HG03378 (cell line): ENCODE results near the gene CLDND2.

Source experiments
- ATAC-seq: cut with Tn5 transposase; IDR thresholded peaks from one replicate; pipeline ENCODE4 v1.9.1; 2021; ENCODE audit warnings: mild to moderate bottlenecking, moderate library complexity; ENCODE audit not compliant: unreplicated experiment

The CLDND2 gene

DNA sequence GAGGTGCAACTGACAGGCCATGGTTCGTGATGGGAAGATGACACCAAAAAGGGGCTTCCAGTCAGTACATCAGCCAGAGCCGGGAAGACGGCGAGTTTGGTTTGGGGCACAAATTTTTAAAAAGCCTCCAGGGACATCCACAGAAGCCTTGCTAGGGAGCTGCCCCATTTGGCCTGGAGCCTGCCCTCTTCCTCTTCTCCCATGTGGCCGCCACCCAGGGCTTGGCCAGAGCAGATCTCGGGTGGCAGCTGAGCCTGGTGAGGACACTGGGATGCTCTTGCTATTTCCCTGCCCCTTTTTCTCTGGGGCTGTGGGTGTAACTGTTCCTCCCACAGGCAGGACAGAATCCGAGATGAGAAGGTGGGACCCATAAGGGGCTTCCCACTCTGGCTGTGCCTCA, 10.9 kb downstream of the CLDND2 start:
- ATAC-seq = no peak

DNA sequence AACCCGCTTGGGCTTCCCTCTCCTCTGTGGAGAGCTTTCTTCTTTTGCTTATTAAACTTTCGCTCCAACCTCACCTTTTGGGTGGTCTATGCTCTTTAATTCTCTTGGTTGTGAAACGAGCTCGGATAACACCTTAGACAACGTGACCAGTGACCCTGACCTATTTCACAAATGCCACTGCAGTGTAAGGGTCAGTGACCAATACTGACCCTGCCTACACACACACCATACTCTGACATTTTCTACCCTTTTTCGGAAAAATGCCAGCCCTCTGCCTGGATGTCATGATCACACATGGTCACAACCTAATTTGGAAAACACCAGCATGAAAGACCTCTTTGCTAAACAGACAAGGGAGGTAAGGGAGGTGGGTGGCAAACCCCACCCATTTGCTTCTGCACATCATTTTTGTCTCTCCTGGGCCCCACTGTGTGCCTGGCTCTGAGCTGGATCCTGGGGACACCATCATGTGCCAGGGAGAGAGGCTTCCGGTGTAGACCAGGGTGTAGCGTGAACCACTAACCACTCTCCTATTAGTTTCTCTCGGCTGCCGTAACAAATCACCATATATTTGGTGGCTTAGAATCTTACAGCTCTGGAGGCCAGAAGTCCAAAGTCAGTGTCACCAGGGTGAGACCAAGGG, 12.5 kb downstream of the CLDND2 start:
- no peak for ATAC-seq

DNA sequence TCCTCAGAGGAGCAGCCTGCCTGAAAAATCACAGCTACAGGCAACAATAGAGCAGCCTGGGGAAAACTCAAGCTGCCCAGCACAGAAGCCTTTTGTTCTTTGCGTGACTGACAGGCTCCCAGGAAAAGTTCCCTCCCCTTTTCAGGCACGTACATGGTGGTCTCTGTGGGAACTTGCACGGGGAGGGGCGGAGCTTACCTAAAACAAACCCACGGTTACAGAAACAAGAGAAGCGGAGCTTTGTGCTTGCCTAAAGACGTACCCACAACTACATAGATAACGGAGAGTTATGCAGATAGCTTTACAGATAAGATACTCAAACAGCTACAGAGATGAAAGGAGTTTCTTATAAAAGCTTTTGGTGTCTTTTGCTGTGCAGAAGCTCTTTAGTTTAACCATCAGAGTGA, 14.1 kb downstream of the CLDND2 start:
- no peak for ATAC-seq

DNA sequence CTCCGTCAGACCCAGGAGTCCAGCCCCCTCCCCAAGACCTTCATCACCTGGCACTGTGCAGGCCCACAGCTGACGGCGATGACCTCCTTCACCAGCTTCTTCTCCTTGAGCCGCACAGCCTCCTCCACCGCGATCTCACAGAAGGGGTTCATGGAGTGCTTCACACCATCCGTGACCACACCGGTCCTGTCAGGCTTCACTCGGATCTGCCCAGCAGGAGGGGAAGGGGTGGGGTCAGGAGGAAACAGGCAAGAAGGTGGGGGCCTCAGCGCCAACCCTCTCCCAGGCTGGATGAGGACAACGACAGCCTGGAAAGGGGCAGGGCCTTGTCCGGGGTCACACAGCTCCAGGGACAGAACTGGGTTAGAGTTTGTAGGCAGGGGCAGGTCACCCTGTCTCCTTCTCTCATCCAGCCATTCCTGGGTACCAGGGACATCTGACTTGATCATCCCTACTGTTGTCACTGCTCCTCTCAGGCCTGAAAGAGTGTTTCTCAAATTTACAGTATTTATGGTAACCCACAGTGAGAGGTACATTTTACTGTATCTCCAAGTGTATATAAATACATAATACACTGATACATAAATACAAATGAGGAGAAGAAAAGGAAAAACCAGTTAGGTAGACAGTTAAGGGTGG, 14.6 kb downstream of the CLDND2 start:
- ATAC-seq = no peak

DNA sequence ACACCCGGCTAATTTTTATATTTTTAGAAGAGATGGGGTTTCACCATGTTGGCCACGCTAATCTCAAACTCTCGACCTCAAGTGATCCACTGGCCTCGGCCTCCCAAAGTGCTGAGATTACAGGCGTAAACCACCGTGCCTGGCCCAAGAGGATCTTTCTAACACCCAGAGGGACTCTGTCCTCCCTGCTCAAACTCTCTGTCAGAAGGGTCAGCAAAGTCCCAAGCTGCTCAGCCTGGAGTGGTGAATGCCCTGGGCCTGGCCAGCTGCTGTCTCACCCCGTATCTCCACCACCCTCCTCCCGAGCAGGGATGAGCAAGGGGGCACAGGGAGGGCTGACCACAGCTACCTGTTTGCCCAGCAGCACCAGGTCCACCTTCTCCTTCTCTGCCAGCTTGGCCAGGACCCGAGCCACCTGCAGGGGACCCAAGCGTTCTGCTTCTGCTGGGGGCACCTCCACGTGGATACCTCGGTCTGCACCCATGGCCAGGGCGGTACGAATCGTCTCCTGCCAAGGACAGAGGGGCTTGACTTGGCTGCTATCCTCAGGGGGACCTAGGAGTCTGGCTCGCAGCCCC, 15.9 kb downstream of the CLDND2 start:
- no peak for ATAC-seq

DNA sequence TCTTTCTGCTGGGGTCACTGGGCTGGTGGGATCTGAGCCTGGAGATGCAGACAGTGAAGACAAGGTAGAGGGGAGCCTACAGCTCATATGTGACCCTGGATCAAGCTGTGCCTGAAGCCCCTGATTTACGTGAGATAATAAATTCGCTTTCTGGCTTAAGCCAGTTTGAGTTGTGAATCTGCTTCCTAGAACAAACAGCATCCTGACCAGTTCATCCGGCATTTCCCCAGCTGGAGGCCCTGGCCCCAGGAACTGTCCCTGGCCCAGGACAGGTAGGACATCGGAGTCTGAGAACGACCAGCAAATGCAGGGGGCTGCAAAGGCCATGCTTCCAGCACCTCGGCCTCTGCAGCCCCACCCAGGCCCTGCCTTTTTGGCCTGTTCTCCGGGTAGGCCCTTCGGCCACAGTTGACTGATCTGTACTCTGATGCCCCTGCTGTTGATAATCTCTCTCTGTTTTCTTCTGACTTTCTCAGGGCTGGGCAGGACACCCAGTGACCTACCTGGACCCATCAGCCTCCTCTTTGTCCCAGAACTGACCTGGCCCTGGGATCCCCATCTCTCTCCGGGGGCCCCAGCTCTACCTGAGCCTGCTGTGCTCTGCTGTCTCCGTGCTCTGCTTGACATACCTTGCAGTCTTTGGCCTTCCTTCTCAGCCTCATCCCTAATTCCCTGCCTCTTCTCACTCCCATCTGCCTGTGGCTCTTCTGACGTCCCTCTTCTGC, 17.4 kb downstream of the CLDND2 start:
- no peak for ATAC-seq

DNA sequence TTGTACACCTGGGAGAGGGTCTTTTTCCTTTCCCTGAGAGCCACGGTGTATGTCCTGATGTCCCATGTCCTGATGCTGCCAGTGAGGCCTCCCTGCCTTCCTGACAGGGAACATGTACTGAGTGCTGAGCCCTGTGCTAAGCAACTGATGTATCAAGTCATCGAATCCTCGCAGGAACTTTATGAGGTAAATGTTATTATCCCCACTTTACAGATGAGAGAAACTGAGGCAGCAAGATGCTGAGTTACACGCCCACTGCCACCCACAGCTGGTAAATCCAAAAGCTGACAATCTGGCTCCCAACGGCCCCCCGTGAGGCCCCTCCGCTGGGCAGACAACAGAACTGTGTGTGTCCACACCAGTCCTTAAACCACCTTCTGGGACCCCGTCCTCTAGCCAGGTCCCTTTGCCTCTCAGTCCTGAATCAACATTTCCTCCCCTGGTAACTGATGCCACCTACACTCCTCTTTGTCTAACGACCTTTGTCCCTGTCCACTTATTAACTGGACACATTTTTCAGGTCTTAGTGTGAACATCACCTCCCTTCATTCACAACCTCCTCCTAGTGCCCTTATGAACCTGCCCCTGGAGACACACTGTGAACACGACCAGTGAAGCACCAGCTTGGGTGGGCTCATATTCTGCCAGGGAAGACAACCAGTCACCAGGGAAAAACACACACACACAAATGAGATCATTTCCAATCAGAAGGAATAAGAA, 21.4 kb downstream of the CLDND2 start:
- ATAC-seq = no peak

DNA sequence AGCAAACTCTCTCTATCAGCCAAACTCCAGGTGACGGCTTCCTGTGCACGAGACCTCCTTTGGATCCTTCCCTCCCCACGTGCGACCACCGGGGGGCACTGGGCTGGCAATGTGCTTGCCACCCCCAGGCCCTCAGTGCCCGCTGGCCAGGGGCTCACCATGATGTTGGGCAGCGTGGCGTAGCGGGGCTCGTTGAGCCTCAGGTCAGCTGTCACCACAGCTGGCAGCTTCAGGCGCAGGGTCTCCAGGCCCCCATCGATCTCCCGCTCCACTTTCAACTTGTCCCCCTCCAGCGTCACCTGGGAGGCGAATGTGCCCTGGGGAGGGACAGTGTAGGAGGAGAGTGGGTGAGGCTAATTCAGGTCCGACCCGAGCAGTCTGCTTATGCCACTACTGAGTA, 22.1 kb downstream of the CLDND2 start:
- ATAC-seq = no peak

DNA sequence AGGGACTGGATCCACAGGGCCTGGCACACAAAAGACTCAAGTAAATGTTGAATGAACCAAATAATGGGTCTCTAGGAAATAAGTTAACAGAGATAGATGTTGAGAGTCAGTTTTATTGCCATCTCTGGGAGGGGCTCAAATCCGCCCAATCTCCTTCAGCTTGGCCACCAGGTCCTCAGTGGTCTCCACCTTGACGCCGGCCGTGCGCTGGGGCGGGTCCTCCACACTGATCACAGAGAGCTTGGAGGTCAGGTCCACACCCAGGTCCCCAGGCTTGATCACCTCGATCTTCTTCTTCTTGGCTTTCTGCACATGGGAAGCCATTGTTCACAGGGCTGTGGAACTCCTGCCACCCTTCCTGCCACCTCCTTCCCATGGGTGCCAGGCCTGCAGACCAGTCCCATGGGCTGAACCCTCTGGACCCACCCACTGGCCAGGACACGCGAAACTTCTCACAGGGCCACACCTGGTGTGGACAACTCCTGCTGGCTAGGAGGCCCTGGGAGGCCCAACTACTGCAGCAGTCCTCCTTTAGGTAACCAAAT, 23.7 kb downstream of the CLDND2 start:
- ATAC-seq = no peak

DNA sequence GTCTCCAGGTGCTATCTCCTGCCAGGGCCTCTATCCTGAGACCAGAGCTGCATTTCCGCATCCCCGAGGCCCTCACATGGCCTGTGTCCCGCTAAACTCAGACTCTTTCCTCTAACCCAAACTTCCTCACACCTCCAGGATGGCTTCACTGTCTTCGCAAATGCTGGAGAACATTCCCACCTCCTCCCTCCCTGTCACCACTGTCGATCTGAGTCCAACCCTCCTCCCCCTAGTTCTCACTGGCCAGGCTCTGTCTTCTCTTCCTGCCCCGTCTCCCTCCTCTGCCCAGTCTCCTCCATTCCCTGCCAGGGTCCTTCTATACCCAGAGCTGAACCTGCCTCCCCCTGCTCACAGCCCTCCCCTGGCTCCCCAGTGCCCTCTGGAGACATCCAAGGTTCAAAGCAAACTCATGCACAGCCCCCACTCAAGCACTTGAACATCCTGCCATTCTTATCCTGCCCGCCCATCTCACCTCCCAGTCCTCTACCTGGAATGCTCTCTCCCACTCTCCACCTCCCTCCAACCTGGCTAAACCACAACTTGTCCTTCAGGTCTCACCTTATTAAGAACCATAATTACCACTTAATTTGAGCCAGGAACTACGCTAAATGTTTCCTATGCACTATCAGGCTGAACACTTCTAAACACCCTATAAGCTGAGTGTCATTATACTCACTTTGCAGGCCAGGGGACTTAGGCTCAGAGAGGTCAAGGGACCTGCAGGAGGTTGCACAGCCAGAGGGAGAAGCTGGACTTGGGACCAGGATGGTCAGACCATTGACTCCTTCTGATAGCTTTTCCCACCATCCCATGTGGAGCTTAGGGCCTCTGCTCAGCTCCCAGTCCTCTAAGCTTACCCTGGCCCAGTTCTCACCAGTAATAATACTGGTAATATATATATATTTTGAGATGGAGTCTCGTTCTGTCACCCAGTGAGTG, 25.9 kb downstream of the CLDND2 start:
- ATAC-seq = no peak

DNA sequence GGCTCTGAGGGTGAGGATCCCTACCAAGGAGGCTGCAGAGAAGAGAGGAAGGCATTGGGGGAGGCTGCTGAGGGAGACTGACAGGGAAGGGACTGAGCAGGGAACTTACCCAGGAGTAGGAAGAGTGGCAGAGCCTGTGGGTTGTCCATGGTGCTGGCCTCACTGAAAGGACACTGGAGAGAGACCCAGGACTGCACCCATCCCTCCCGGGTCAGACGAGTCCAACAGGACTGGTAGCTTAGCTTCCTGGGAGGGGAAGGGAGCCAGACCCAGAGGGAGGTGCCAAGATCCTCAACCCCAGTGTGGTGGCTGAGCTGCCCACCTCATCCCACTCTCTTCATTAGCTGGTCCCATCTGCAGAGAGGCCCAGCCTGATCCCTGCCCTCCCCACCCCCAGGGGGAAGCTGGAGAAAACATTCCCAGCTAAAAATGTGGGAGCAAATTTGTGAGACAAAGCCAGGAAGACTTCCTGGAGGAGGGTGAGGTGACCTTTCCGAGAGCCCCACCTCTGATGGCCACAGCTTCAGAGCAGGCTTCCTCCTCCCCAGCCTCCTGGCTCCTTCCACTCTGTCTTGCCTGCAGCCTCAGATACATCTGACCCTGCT, 26.7 kb downstream of the CLDND2 start, which contains the start of gene VSIG10L:
Gene VSIG10L (minus strand): TSS at position 164 of the 605 bp plus-strand sequence. CDS start 15 bp downstream, at position 149.
- ATAC-seq = no peak

DNA sequence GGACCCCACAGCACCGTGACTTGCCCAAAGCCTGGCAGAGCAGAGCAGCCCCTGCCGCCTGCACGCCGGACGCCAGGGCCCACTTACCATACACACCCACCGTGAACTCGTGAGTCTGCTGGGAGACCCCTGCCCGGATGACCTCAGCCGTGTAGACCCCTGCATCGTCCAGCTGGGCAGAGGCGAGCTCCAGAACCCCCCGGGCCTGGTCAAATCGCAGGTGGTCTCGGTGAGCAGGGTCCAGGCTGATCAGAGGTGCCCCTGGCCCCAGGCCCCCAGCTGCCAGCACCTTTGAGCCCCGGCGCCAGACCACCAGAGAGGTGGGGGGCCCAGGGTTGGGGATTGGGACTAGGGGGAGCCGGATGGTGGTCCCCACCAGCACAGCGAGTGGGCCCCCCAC, 27.7 kb downstream of the CLDND2 start:
- no peak for ATAC-seq

DNA sequence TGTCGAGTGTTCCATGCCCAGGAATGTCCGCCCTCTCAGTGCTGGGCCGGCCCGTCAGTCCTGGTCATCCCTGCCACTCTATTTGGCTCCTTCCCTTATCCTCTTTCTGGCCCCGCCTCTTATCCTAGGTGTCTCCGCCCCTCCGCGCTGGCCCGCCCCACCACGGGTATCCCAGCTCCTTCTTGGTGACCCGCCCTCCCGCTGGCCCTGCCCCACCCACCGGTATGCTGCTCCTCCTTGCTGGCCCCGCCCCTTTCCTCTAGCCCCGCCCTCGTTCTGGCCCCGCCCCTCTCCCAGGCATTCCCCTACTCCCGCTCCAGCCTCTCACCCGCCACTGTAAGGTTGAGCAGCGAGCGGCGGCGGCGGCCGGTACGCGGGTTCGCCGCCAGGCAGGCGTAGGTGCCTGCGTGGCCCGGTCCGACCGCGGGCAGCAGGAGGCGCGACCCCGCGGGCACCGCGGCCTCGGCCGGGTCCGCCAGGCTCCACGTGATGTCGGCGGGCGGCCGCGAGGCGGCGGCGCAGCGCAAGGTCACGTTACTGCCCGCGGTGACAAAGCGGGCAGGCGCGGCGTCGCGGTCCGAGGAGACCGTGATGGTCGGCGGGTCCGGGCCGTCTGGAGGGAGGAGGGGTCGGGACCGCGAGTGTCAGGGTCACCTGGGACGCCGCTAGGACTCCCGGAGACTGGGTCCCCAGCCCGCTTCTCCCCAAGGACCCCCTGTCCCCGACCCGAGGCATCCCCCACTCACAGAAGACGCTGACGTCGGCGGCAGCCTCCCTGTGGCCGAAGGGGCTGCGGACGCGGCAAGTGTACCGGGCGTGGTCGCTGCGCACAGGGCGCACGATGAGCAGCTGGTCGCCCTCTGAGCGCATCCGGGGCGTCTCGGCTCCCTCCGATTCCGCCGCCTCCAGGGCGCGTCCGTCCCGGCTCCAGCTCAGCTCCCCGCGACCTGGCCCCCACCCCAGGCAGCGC, 28.8 kb downstream of the CLDND2 start:
- ATAC-seq = no peak

DNA sequence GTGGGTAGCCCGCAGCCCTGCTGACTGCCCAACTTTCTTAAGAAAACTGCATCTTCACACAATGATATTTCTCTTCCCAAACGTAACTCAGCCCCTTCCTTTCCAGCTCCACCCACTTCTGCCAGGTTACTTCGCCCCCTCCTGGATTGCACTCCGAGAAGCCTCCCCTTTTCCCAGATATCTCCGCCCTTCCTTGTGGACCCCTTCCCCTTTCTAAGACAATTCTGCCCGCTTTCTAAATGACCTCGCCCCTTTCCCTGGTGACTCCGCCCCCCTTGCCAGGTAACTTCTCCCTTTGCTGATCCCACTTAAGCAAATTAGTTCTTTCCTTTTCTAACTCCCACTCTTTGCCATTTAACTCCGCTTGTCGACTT, 29.5 kb downstream of the CLDND2 start:
- no peak for ATAC-seq

DNA sequence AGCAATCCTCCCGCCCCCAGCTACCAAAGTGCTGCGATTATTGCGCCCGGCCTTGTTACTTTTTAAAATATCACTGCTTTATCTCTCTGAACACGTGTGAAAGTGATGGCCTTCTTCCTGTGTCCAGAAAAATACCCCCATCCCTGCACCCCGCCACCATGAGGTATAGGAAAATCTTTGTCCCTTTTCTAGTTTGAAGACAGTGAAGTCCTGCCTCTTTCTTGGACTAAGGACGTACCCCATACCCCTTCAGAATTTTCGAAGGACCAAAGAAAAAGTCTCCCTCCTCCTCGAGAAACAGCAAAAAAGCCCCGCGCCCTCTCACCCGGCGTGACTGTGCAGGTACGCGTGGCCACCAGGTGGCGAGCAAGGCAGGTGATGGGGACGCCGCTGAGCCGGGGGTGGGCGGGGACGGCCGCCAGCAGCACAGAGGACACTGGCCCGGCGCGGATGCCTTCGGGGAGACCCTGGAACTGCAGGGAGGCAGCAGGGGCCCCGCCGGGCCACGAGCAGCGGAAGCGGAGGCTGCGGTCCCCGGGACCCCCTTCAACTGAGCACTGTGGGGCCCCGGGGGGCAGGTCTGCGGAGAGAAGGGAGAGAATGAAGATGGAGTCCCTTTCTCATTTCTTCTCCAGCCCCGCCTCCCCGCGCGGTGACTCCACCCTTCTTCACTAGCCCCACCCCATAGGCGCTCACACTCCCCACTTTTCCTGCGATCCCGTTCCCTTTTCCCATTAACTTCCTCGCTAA, 30.1 kb downstream of the CLDND2 start:
- peak; percentile 47 for ATAC-seq

DNA sequence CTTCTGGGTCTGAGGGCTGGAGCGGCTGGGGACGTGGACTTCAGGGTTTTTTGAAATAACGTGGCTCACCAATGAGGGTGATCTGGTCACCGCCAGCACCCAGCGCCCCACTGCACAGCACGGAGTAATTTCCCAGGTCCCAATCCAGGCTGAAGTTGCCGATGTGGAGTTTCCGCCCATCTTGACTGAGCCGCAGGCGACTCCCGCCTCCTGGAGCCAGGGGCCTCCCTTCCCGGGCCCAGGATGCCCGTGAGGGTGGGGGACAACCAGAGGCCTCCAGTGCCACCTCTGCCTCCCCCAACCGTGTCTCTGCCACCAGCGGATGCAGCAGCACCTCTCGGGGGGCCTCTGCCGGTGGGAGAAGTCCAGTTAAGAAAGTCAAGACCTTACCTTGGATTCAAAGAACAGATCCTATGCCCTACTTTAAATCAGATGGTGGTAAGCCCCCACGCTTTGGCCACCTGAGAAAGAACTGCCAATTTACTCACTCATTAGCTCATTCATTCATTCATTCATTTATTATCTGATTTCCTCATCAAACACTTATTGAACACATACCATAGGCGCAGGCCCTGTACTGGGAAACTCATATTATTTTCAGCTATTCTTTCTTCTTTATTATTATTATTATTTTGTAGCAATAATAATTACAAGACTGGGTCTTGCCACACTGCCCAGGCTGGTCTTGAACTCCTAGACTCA, 30.8 kb downstream of the CLDND2 start:
- ATAC-seq = no peak
